Sigmoid colon (tissue), 4 donors: ENCODE results near the gene SCAF4.

Experiments used
- POLR2AphosphoS5 ChIP-seq, 4 donors: sonication (generic); formaldehyde crosslinking; IDR thresholded peaks; one replicate each; pipeline ENCODE4 v1.6.1; 2017; ENCODE audit warnings: antibody characterized with exemption in 4 of 4
- TF ChIP-seq, protein P1 (sequence below), 4 experiments: fragments of 450-650 bp in 3 of 4; fragments of 200-600 bp in 1 of 4; IDR thresholded peaks; one replicate each; pipeline ENCODE4 v1.5.1; 2016 to 2019; ENCODE audit warnings: antibody characterized with exemption in 4 of 4, mild to moderate bottlenecking in 3 of 4, moderate library complexity in 2 of 4

DNA sequence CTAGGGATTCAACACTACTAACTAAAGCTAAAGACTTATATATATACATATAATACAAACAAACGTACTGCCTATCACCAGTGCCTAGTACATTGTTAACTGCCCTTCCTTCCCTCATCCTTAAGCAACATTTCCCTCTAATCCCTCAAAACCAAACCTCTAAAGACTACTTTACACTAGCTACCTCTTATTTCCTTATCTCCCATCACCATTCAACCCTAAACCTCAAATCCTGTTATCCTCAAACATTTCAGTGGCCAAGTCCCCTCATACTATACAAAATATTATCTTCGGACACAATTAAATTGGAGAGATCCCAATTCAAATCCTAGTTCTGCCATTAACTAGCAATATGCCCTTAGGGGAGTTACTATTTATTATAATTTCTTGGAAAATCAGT lies 3.7 kb downstream of the SCAF4 start:
- TF ChIP-seq, protein P1, sequence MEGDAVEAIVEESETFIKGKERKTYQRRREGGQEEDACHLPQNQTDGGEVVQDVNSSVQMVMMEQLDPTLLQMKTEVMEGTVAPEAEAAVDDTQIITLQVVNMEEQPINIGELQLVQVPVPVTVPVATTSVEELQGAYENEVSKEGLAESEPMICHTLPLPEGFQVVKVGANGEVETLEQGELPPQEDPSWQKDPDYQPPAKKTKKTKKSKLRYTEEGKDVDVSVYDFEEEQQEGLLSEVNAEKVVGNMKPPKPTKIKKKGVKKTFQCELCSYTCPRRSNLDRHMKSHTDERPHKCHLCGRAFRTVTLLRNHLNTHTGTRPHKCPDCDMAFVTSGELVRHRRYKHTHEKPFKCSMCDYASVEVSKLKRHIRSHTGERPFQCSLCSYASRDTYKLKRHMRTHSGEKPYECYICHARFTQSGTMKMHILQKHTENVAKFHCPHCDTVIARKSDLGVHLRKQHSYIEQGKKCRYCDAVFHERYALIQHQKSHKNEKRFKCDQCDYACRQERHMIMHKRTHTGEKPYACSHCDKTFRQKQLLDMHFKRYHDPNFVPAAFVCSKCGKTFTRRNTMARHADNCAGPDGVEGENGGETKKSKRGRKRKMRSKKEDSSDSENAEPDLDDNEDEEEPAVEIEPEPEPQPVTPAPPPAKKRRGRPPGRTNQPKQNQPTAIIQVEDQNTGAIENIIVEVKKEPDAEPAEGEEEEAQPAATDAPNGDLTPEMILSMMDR (IDR thresholded peaks at IDR 0.05): no peak
- no peak for TF ChIP-seq POLR2AphosphoS5 (IDR thresholded peaks at IDR 0.05)
